Suppressor macrophage (primary cell): ENCODE data around the gene CADM1.

ENCODE experiments used
- DNase-seq, 4 experiments: peaks; one replicate each; pipeline ENCODE4 v3.0.0-alpha.2; 2020 to 2022

CADM1 gene

GRCh38 chr11:115348416-115348815 lies 155.8 kb downstream of the CADM1 start:
- no peak for DNase-seq

DNA sequence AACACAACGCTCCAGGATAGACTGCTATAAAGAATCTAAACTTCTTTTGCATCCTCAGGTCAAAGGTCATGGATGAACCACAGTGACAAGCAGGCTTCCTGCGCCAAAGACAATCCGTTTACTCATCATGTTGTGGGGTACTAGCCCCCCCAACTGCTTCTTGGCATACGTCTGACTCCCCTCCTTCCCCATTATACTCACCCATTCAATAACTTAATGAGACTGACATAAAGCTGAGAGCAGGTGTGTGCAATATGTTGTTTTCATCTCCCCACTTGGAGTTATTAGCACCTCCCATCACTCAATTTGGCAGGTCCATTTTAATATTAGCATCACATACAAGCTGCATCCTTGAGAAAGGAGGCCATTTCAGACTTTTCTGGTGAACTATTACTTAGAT lies 157.1 kb downstream of the CADM1 start:
- DNase-seq: no peak

GRCh38 chr11:115345840-115346239 lies 158.4 kb downstream of the CADM1 start:
- no peak for DNase-seq

GRCh38 chr11:115345361-115345760 lies 158.9 kb downstream of the CADM1 start:
- no peak for DNase-seq

DNA sequence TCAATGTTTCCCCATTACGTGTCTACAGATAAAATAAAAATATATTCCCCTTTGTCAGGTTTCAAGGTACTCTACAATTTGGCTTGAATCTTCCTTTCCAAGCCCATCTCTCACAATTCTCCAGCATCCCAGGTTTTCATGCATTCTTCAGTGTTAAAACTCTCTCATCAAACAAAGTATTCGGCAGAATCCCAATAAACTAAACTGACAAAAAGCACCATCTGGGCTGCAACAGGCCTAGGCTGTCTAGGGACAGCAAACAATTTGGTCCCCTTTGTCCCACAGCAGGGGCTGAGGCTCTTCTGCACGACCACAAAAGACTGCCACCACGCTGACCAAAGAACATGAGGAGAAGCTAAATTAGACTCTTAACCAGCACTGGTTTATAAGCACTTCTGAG lies 159.4 kb downstream of the CADM1 start:
- no peak for DNase-seq

DNA sequence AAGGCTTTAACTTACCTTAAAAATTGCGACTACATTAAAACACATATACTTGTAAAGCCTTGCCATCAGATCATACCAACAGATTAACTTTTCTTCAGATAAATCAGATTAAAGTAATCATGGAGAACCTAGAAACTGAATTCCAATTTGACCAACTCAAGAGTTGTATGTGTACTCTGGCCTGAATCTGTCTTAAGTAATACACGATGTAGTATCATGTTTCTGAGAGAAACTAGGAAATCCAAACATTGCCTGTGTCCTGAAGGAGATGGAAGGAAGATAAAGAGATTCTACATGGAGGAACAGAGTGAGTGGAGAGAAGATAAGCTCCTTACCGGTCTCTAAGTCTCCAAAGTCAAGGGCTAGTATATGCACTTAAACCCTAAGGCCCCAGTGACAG lies 162.1 kb downstream of the CADM1 start:
- DNase-seq: no peak

- DNase-seq: no peak
Observed at GRCh38 chr11:115340874-115341273, 163.3 kb downstream of the CADM1 start.

DNA sequence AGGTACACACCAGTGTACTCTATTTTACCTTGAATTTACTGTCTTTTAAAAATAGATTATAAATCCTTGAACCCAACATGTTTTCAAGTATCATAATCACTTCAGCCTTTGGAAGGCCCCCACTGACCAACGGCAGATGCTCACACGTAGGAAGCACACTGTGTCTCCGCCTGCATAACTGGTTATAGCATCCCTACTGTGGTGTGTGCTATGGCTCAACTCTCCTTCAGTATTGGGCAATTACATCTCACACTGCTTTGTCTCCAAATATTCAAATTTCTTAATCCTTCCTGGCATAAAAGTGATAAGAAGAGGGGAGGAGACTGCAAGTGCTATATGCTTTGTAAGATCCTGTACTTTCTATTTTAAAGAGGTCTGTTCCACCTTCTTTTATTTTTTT lies 165.7 kb downstream of the CADM1 start:
- DNase-seq: no peak

GRCh38 chr11:115334932-115335788 lies 169.1 kb downstream of the CADM1 start:
- DNase-seq: peak; percentile 26 to 65 (median 44)

- DNase-seq: no peak
Observed at GRCh38 chr11:115333949-115334348, 170.3 kb downstream of the CADM1 start.

GRCh38 chr11:115333121-115333520 lies 171.1 kb downstream of the CADM1 start:
- DNase-seq: no peak

- no peak for DNase-seq
Observed at GRCh38 chr11:115330684-115331482, 173.3 kb downstream of the CADM1 start.

GRCh38 chr11:115326526-115326925 lies 177.7 kb downstream of the CADM1 start:
- no peak for DNase-seq

- DNase-seq: no peak
Observed at GRCh38 chr11:115325523-115325922, 178.7 kb downstream of the CADM1 start.

DNA sequence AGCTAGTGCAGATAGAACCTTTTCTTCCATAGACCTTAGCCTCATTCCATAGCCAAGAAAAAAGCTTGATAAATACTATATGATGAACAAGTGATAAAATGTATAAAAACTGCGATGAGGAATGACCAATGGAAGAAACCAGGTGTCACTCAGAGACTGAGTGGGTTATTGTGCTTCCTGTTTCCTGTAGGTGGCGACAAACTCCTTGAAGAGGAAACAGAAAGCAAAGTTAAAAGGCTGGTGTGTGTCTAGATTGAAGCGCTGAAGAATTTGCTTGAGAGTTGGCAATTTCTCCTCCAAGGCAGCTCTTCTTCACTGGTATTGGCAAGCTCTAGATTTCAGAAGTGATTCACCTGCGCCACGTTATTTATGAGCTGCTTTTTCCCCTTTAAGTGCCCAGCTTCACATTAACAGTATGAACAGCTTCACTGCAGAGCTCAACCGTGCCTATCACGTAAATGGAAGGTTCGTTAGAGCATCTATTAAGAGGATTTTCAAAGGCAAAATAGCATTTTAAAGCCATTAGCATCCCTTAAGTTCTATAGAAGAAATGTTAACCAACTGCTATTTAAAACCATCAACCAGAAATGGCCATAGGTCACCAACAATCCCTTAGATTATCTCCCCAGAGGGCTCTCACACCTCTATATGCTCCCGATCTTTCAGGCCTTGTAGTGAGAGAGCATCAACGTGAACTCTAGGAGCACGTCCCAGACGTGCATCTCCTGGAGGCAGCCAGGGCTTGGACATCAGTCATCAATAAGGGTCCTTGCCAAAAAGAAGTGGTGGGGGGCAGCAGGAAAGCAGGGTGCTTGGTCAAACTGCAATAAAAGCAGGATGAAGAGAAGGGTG lies 179.4 kb downstream of the CADM1 start:
- DNase-seq: peak; percentile 45 to 81 (median 62)

DNA sequence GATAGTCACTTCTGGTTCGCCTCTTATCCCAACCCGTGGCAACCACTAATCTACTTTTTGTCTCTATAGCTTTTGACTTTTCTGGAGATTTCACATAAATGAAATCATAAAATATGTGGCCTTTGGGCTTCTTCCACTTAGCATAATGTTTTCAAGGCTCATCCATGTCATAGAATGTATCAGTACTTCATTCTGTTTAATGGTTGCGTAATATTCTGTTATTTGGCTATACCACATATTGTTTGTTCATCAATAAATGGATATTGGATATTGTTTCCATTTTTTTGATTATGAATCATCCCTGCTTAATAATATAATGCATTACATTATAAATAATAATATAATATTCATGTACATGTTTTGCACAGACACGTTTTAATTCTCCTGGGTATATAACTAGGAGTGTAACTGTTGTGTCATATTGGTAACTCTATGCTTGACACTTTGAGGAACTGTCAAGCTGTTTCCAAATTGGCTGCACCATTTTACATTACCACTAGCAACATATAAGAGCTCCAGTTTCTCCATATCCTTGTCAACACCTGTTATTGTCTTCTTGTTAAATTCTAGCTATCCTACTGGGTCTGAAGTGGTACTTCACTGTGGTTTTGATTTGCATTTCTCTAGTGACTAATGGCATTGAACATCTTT lies 181.5 kb downstream of the CADM1 start:
- no peak for DNase-seq

GRCh38 chr11:115321605-115322289 lies 182.5 kb downstream of the CADM1 start:
- no peak for DNase-seq

GRCh38 chr11:115317277-115318185 lies 186.7 kb downstream of the CADM1 start:
- no peak for DNase-seq

GRCh38 chr11:115316696-115317095 lies 187.5 kb downstream of the CADM1 start:
- DNase-seq: no peak

DNA sequence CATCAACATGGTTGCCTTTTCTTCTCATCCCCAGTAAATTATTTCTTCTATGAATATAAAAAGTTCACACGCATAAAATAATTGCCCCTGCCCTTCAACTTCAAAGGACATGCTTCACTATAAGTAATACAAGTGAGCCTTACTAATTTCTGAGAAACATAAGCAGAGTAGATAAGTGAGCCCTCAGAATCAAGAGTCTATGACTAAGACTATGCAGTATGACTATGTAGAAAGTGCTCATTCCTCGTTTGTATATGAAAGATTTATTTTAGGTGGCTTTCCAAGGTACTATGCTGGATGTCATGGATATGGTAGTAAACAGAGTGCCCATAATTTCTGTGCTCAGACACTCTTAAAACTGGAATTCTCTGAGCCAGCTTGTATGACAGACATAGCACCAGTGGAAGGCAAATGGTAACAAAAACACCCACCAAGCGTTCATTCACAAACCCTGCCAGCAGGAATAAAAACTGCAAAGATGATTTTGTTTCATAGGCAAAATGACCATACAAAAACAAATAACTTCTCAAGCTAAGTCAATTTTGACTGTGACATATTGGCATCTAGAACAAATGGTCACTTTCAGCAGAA lies 189.8 kb downstream of the CADM1 start:
- DNase-seq: no peak
